ENCODE results near the gene FBN1. TPM values are rescaled to one million over a fixed set of nuclear protein-coding genes. Genes with fewer than 3 reads are reported as not detected.

FBN1 gene
- total RNA-seq, 4 donors from 2014 or later: 113 to 147 (median 120) TPM

DNA sequence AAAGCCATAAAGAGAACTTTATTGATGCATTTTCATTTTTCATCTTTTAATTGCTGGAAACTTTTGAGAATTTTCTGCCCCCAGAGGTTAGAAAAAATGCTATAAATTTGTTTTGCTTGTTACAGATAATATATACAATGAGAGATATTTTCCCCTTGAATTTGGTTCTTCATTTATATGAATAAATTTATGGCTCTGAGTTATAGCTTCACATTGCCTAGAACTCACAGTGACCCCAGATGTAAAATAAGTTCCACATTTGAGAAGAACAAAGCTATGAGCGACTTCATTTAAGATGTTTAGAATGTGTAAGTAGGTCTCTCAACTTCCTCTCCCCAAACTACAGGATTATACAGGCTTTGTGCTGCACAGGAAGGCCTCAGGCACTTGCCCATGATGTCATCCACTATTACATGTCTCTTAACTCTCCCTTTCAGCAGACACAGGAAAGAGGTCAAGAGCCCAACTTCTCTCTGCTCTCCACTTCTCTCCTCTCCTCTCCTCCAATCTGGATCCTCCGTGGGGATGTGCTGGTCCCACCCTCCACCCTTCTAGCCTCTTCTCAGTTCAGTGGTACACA is 221.5 kb downstream of the FBN1 start:
- H3K27me3 ChIP-seq: no peaks in the 10 kb centered on the region
- no peak for DNase-seq
- H3K4me3 ChIP-seq (replicated peaks in 1 of 3): no peak overlapping the region
- WGBS, 2 donors: 71 to 75% methylated on average over 2 of the region's 2 CpGs
- no peaks in the 10 kb centered on the region for H3K9me3 ChIP-seq
- TF ChIP-seq, protein P1, sequence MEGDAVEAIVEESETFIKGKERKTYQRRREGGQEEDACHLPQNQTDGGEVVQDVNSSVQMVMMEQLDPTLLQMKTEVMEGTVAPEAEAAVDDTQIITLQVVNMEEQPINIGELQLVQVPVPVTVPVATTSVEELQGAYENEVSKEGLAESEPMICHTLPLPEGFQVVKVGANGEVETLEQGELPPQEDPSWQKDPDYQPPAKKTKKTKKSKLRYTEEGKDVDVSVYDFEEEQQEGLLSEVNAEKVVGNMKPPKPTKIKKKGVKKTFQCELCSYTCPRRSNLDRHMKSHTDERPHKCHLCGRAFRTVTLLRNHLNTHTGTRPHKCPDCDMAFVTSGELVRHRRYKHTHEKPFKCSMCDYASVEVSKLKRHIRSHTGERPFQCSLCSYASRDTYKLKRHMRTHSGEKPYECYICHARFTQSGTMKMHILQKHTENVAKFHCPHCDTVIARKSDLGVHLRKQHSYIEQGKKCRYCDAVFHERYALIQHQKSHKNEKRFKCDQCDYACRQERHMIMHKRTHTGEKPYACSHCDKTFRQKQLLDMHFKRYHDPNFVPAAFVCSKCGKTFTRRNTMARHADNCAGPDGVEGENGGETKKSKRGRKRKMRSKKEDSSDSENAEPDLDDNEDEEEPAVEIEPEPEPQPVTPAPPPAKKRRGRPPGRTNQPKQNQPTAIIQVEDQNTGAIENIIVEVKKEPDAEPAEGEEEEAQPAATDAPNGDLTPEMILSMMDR (IDR thresholded peaks at IDR 0.05): no peak
- no peak for TF ChIP-seq POLR2A (IDR thresholded peaks at IDR 0.05)
- no peaks in the 10 kb centered on the region for H3K4me1 ChIP-seq
- H3K36me3 ChIP-seq: peaks cover 52 to 53% of the 10 kb centered on the region in 2 donors
- intact Hi-C loops (cut with DNase I): no loop called here
- no peak overlapping the region for H3K27ac ChIP-seq

DNA sequence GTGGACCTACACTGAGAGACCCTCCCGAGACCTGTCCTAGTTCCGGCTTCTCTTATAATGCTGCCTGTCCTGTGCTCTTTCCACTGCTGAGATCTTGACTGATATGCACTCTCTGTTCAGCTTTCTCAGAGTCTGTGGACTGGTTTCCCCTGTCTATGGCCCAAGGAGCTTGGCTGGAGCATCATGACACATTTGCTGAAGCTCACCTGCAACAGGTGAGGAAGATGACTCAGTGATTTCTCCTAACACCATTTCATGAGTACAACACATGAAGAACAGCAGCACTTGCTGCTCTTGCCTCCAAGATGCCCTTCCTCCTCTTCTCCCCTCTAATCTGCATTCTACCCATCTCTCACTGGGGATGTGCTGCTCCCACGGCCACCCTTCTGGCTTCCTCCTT is 222.2 kb downstream of the FBN1 start:
- no peak overlapping the region for H3K27ac ChIP-seq

DNA sequence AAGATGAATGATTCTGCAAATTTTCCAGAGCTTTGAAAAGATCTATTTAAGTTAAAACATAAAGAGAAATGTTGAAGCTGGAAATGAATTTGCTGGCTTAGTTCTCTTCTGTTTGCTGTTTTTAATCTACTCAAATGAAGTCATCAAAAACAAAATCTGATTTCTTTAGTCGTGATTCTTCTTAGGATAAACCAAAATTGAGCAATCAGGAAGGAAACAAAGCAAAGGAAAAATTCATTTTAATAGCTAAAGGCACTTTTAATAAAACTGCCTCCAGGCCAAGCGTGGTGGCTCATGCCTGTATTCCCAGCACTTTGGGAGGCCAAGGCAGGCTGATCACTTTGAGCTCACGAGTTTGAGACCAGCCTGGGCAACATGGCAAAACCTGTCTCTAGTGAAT is 223.1 kb downstream of the FBN1 start:
- H3K27me3 ChIP-seq: no peaks in the 10 kb centered on the region
- intact Hi-C loops (cut with DNase I): no loop called here
- H3K4me1 ChIP-seq: no peaks in the 10 kb centered on the region
- H3K9me3 ChIP-seq: no peaks in the 10 kb centered on the region
- no peak overlapping the region for H3K27ac ChIP-seq
- H3K4me3 ChIP-seq (replicated peaks in 1 of 3): no peak overlapping the region
- DNase-seq: no peak
- WGBS, 2 donors: 54% methylated on average over 3 of the region's 3 CpGs
- TF ChIP-seq, protein P1 (IDR thresholded peaks at IDR 0.05): no peak
- no peak for TF ChIP-seq POLR2A (IDR thresholded peaks at IDR 0.05)
- H3K36me3 ChIP-seq: peaks cover 42% of the 10 kb centered on the region in 2 donors

More for the DNA sequence above, 222.2 kb downstream of the FBN1 start:
- DNase-seq: no peak
- H3K27me3 ChIP-seq: no peaks in the 10 kb centered on the region
- no peaks in the 10 kb centered on the region for H3K9me3 ChIP-seq
- intact Hi-C loops (cut with DNase I): no loop called here
- peaks cover 49 to 52% of the 10 kb centered on the region in 2 donors for H3K36me3 ChIP-seq
- TF ChIP-seq, protein P1 (IDR thresholded peaks at IDR 0.05): no peak
- no peaks in the 10 kb centered on the region for H3K4me1 ChIP-seq
- H3K4me3 ChIP-seq (replicated peaks in 1 of 3): no peak overlapping the region
- 96 to 97% methylated on average over 3 of the region's 3 CpGs for whole genome bisulfite sequencing, 2 donors

DNA sequence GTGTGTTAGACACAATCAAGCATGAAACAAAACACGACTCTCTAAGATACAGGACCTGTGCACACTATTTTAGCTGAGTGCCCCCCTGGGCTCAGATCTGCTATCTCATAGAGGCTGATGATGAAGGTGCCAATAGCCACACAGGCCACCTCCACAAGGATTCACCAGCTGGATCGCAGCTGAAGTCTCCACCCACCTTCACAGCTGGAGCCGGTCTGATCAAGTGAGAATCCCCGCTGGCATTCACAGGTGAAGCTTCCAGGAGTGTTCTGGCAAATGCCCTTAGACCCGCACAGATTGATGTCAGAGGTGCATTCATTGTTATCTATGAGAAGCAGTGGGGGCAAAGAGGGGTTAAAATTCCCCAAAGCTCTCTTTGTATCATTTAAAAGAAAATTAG is 224.1 kb downstream of the FBN1 start:
- Histone ChIP-seq H3K36me3 (peaks cover 39 to 42% of the 10 kb centered on the region in 2 donors), H3K27ac (no peak overlapping the region)
- WGBS, 2 donors: 89 to 97% methylated on average over 5 of the region's 5 CpGs

DNA sequence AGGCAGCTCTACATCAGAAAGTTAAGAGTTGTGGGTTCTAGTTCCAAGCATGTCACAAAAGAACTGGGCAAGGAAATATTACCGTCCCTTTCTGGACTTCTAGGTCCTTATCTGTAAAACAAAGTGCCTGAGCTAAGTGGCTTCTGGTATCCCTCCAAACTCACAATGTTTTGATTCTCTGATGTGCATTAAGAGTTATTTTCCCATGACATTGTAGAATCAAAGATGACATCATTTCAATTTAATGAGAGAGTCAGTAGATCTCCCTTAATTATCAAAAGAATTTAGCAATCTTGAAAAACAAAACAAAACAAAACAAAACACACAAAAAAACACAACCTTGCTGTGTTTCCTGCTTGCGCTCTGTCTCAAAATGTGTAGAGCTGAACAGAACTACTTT is 225.6 kb downstream of the FBN1 start:
- Histone ChIP-seq H3K4me3 (replicated peaks in 1 of 3) (no peak overlapping the region), H3K4me1 (no peaks in the 10 kb centered on the region), H3K27me3 (no peaks in the 10 kb centered on the region), H3K27ac (no peak overlapping the region), H3K9me3 (no peaks in the 10 kb centered on the region), H3K36me3 (peaks cover 30 to 45% of the 10 kb centered on the region in 2 donors)
- WGBS, 2 donors: 88 to 91% methylated on average over 2 of the region's 2 CpGs
- TF ChIP-seq POLR2A (IDR thresholded peaks at IDR 0.05): no peak
- intact Hi-C loops (cut with DNase I): no loop called here
- DNase-seq: no peak

More for the DNA sequence above, 224.1 kb downstream of the FBN1 start:
- Histone ChIP-seq H3K9me3 (no peaks in the 10 kb centered on the region), H3K4me3 (replicated peaks in 1 of 3) (no peak overlapping the region), H3K27me3 (no peaks in the 10 kb centered on the region), H3K4me1 (no peaks in the 10 kb centered on the region)
- TF ChIP-seq, protein P1 (IDR thresholded peaks at IDR 0.05): no peak
- TF ChIP-seq POLR2A (IDR thresholded peaks at IDR 0.05): no peak
- intact Hi-C loops (cut with DNase I): no loop called here
- no peak for DNase-seq

All from thyroid gland (tissue), 4 donors.